ENCODE measurements around the gene MOK. TPM values are rescaled to one million over a fixed set of nuclear protein-coding genes. Genes with fewer than 3 reads are reported as not detected.
A peak's percentile ranks its signal among the peaks of the same experiment; 100 is the strongest.

MOK gene
- total and polyA plus RNA-seq, 5 experiments from 2014 or later: 1.1 to 4.0 (median 2.6) TPM

DNA sequence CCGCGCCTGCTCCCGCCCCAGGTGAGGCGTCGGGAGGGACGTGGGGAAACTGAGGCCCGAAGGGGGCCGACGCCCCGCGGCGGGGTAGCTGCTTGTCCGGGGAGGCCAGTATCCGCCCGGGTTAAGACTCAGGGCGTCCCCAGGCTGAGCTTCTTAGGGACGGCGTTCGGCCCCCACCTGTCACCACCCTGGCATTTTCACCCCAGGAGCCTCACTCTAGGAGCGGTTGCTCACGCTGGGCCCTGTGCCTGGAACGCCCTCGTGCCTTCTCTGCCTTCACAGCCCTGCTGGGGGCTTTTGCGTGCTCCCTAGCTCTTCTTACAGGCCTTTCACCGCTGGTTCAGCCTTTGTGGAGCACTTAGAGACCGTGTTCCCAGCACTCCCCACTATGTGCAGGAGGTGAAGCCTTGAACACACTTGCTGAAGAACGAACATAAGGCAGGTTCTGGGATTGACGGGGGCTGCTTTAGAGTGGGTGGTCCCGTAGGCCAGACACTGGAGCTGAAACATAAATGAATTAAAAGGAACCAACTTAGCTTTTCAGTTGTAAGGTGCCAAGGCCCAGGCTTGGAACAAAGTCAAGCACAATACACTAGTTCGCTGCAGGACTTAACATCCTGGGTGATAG, 15.2 kb upstream of the MOK start:
- peaks cover 0 to 3% (median 0%) of the 10 kb centered on the region in 5 donors for H3K27me3 Mint-ChIP-seq
- peaks cover 20 to 67% (median 57%) of the 10 kb centered on the region in 4 donors for H3K4me1 Mint-ChIP-seq
- ATAC-seq (peak; percentile 46 to 48), DNase-seq (peak; percentile 21 to 69 (median 49))
- peak overlapping the region; percentile 89 to 100 (median 96) for H3K27ac Mint-ChIP-seq
- H3K36me3 Mint-ChIP-seq: no peaks in the 10 kb centered on the region
- peak overlapping the region; percentile 80 to 94 (median 89) for H3K4me3 Mint-ChIP-seq
- POLR2A ChIA-PET: interaction anchor here (0.9 to 2.2 kb wide), 9 partner anchors 12 to 499 kb away, joined by 3 to 11 read pairs (median 3); partner anchors contain the start of genes CINP, MOK and TECPR2
- H3K9me3 Mint-ChIP-seq: peaks cover 0 to 3% (median 0%) of the 10 kb centered on the region in 9 donors

DNA sequence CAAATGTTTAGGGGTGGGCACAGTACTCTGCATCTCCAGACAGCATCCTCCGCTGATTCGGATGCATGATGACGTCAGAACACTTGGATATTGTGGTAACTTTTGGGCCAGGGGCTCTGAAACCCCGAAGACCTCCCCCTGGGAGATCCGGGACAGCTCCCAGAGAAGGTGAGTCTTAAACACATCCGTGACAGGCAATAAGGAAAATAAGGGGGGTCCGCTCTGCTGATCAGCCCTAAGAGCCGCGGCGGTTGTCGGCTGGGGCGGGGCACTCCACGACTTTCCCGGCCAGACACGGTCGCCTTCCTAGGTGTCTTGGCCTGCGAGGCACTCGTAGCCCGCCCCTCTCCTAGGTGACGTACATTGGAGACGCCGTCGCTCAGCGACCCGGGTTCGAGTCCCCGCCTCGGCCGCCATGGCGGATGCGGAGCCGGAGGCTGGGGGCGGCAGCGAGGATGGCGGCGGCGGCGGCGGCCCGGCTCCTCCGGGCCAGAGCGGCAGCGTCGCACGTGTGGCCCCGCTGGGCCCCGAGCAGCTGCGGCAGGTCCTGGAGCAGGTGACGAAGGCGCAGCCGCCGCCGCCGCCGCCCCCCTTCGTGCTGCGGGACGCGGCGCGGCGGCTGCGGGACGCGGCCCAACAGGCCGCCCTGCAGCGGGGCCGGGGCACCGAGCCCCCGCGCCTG, 14.5 kb upstream of the MOK start, which contains the start of gene ZNF839:
Gene ZNF839, plus strand, starts transcription at position 396 of the 682 bp plus-strand sequence. Its CDS starts 20 bp downstream, at position 416.
- no peaks in the 10 kb centered on the region for H3K36me3 Mint-ChIP-seq
- peaks cover 0 to 3% (median 0%) of the 10 kb centered on the region in 5 donors for H3K27me3 Mint-ChIP-seq
- peak within 1 kb of the TSS; percentile 94 to 100 (median 98) for H3K27ac Mint-ChIP-seq
- DNase-seq: peak; percentile 85 to 96 (median 93)
- H3K4me3 Mint-ChIP-seq: peak within 1 kb of the TSS; percentile 89 to 98 (median 95)
- peak; percentile 65 to 73 for ATAC-seq
- peaks cover 21 to 72% (median 63%) of the 10 kb centered on the region in 4 donors for H3K4me1 Mint-ChIP-seq
- peaks cover 0 to 3% (median 0%) of the 10 kb centered on the region in 9 donors for H3K9me3 Mint-ChIP-seq
- POLR2A ChIA-PET: interaction anchor here (0.6 to 2.2 kb wide), 10 partner anchors 11 to 558 kb away, joined by 3 to 11 read pairs (median 3); partner anchors contain the start of genes CINP, MOK, TECPR2 and WDR20

DNA sequence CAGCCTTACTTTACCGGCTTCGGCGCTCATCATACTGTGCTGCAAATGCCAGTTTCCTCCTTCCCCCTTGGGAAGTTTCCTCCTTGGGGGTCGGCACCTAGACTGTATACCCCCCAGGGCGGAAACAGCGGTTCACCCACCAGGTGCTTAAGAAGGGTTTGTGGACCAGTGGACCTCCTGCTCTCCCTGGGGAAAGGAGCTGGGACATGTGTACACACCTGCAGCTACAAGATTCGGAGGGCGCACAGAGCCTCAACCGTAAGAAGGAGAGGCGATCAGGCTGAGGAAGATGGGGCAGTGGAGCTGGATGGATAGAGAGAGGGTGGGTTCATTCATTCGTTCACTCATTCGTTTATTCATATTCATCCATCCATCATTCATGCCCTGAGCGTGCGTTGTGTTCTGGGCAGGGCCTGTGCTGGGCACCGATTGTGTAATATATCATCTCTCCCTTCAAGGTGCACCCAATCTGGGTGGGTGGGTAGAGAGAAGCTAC, 13.9 kb upstream of the MOK start:
- peaks cover 28 to 77% (median 70%) of the 10 kb centered on the region in 4 donors for H3K4me1 Mint-ChIP-seq
- no peak for ATAC-seq
- H3K36me3 Mint-ChIP-seq: no peaks in the 10 kb centered on the region

DNA sequence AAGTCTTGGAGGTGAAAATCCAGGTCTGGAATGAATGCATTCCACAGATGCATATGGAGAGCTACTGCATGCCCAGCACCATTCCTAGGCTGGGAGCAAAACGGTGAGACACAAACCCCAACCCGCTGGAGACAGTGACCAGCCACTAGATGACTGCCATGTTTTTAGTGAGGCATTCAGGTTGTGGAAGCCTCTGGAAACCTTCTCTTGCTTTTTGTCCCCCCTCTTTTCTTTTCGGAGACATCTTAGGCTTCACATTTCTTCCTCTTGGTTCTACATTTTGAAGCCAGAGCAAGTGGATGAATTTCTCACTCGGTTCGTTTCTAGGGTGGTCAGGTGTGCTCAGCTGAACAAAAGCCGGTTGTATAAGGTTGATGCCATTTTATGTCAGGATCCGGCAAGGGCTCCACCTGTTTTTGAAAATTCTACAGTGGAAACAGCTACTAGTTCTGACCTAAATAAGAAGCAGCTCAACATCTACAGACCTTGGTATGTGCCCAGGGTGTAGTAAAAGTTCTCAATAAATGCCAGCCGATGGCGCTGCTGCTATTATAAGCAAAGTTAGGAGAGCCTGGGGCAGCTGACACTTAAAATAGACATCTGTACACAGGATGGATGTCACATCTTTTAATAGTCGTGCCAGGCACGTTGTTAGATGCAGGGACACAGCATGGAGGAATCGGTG, 12.7 kb upstream of the MOK start:
- peak overlapping the region; percentile 94 to 100 (median 98) for H3K27ac Mint-ChIP-seq
- no peak for ATAC-seq
- peaks cover 0 to 3% (median 0%) of the 10 kb centered on the region in 9 donors for H3K9me3 Mint-ChIP-seq
- DNase-seq: peak in 2 of 10 donors; percentile 23 to 24
- peak overlapping the region; percentile 89 to 98 (median 95) for H3K4me3 Mint-ChIP-seq
- peaks cover 0 to 3% (median 0%) of the 10 kb centered on the region in 5 donors for H3K27me3 Mint-ChIP-seq
- peaks cover 29 to 73% (median 69%) of the 10 kb centered on the region in 4 donors for H3K4me1 Mint-ChIP-seq
- POLR2A ChIA-PET: interaction anchor here (0.5 to 2.3 kb wide), 9 partner anchors 9 to 1772 kb away, joined by 3 to 10 read pairs (median 4); partner anchors contain the start of genes CINP, DYNC1H1, MOK and TECPR2
- H3K36me3 Mint-ChIP-seq: no peaks in the 10 kb centered on the region

More for the DNA sequence above, 13.9 kb upstream of the MOK start:
- Mint-ChIP-seq H3K9me3 (peaks cover 0 to 3% (median 0%) of the 10 kb centered on the region in 9 donors), H3K27me3 (peaks cover 0 to 3% (median 0%) of the 10 kb centered on the region in 5 donors), H3K27ac (peak overlapping the region; percentile 94 to 100 (median 98)), H3K4me3 (peak overlapping the region; percentile 89 to 98 (median 95))
- DNase-seq: no peak
- POLR2A ChIA-PET: interaction anchor here (0.6 to 2.0 kb wide), 7 partner anchors 14 to 558 kb away, joined by 3 to 11 read pairs (median 3); partner anchors contain the start of genes DYNC1H1, MOK and WDR20

DNA sequence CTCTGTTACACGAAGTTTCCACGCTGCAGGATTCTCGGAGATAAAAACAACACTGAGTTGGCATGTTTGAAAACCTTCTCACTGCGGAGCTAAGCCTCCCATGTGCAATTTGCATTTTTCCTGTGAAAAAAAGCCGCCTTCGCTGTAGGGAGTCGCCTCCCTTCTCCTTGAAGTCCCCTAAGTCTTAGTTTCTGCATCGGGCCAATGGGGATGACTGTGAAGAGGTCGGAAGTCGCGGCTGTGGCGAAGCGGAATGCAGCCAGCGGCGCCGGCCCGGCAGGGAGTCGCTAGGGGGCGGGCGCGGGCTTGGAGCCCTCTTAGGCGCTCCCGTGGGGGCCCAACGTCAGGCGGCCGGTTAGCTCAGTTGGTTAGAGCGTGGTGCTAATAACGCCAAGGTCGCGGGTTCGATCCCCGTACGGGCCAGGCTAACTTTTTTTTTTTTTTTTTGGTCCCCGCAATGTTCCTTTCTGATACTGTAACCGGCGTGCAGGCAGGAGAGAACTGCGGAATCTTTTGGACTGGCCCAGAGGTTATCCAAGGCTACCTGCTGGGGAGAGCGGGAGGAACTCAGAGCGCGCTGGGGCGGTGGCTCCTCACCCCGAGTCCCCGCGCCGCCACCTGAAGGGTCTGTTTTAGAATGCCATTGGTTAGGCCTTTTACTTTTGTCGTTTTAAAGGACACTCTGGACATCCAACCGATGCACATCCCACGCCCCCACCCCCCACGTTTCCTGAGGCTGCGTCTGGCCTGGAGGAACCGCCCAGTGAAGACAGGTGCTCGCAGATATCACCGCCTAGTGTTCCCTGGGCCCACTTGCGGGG, 12.0 kb upstream of the MOK start:
- peak overlapping the region; percentile 89 to 98 (median 95) for H3K4me3 Mint-ChIP-seq
- POLR2A ChIA-PET: interaction anchor here (0.5 to 2.3 kb wide), 14 partner anchors 9 to 611 kb away, joined by 3 to 10 read pairs (median 4); partner anchors contain the start of genes CINP, DYNC1H1, MOK and TECPR2
- no peaks in the 10 kb centered on the region for H3K36me3 Mint-ChIP-seq
- peak overlapping the region; percentile 94 to 100 (median 98) for H3K27ac Mint-ChIP-seq
- peaks cover 27 to 70% (median 69%) of the 10 kb centered on the region in 4 donors for H3K4me1 Mint-ChIP-seq
- peak; percentile 63 to 66 for ATAC-seq
- H3K27me3 Mint-ChIP-seq: peaks cover 0 to 3% (median 0%) of the 10 kb centered on the region in 5 donors
- peaks cover 0 to 3% (median 0%) of the 10 kb centered on the region in 9 donors for H3K9me3 Mint-ChIP-seq
- DNase-seq: peak; percentile 89 to 98 (median 95)

DNA sequence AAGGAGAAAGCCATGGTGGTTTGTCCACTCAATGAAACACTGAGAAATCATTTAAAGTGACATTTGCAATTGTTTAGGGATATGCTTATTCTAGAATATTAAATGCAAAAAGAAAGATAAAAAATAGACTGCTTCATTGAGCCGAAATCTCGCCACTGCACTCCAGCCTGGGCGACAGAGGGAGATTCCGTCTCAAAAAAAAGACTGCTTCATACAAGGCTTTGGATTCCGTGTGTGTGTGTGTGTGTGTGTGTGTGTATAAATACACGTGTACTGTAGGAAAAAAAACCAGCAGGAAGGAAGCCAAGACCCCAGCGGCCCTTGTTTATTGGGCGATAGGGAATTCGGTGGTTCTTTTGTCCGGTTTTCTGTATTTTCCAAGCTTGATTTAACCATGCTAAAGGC, 11.4 kb upstream of the MOK start:
- Mint-ChIP-seq H3K27ac (peak overlapping the region; percentile 90 to 100 (median 98)), H3K4me3 (peak overlapping the region; percentile 89 to 98 (median 95)), H3K36me3 (no peaks in the 10 kb centered on the region), H3K4me1 (peaks cover 25 to 65% (median 64%) of the 10 kb centered on the region in 4 donors), H3K9me3 (peaks cover 0 to 3% (median 0%) of the 10 kb centered on the region in 9 donors), H3K27me3 (peaks cover 0 to 3% (median 0%) of the 10 kb centered on the region in 5 donors)
- DNase-seq (peak in 3 of 10 donors; percentile 51 to 74 (median 53)), ATAC-seq (no peak)
- POLR2A ChIA-PET: interaction anchor here (0.6 to 2.3 kb wide), 11 partner anchors 8 to 550 kb away, joined by 3 to 10 read pairs (median 3); partner anchors contain the start of genes CINP, MOK and TECPR2

DNA sequence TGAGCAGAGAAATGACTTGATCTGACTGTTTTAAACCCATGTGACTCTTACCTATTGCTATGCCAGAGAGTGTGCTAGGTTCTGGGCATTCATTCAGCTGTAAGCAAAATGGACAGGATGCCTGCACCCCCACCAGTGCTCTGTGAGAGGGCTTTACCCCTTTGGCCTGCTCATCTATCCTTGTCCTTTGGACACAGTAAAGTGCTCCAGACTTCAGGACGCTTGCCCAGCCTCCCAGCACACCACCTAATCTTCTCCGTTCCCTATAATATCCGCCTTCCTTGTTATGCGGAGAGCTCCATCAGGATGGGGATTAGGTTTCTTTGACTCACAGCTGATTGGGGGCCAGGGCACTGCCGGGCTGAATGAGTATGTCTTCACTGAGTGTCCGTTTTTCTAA, 10.2 kb upstream of the MOK start:
- peak overlapping the region; percentile 88 to 96 (median 91) for H3K4me3 Mint-ChIP-seq
- H3K9me3 Mint-ChIP-seq: peaks cover 0 to 3% (median 0%) of the 10 kb centered on the region in 9 donors
- no peak for ATAC-seq
- POLR2A ChIA-PET: interaction anchor here (0.6 to 2.3 kb wide), 7 partner anchors 10 to 1947 kb away, joined by 3 to 17 read pairs (median 4); partner anchors contain the start of genes DYNC1H1 and MOK
- H3K36me3 Mint-ChIP-seq: no peaks in the 10 kb centered on the region
- H3K4me1 Mint-ChIP-seq: peaks cover 23 to 53% (median 52%) of the 10 kb centered on the region in 4 donors
- peaks cover 0 to 3% (median 0%) of the 10 kb centered on the region in 5 donors for H3K27me3 Mint-ChIP-seq
- peak overlapping the region in 4 of 10 donors; percentile 6 to 100 (median 24) for H3K27ac Mint-ChIP-seq
- no peak for DNase-seq

DNA sequence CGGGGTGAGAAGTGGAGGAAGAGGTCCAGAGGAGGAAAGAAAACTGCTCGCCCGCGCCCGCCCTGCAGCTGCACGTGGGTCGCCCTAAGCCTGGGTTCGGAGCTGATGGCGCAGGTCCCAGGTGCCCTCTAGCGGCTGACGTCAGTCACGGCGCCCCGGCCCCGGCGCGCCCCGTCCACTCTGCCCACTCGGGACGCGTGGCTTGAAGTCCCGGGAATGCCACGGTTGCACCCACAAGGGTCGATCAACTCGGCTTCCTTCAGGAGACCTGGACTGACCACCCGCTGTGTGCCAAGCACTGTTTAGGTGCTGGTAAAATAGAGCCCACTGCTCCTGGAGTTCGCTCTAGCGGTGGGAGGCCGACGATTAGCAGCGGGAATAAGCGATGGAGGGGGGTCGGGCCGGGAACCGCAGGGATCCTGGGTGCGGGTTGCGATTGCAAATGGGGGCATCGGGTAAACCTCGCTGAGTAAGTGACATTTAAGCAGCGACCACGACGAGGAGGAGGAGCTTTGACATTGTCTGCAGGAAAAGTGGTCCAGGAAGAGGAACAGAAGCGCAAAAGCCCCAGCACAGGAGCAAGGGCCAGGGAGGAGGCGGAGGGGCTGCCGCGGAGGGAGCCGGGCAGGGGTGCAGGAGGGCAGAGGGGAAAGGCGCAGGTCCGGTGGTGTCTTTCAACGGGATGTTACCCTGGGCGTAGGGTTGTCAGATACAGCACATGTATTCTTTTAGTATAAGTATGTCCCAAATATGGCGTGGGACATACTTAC, 9.5 kb upstream of the MOK start:
- Mint-ChIP-seq H3K9me3 (peaks cover 0 to 3% (median 0%) of the 10 kb centered on the region in 9 donors), H3K27ac (peak overlapping the region; percentile 64 to 91 (median 86)), H3K36me3 (no peaks in the 10 kb centered on the region), H3K27me3 (peaks cover 0 to 3% (median 0%) of the 10 kb centered on the region in 5 donors), H3K4me3 (peak overlapping the region; percentile 88 to 96 (median 91)), H3K4me1 (peaks cover 22 to 52% (median 51%) of the 10 kb centered on the region in 4 donors)
- ATAC-seq (peak; percentile 73 to 74), DNase-seq (peak; percentile 64 to 88 (median 76))
- POLR2A ChIA-PET: interaction anchor here (0.6 to 2.3 kb wide), 7 partner anchors 9 to 608 kb away, joined by 3 to 17 read pairs (median 4); partner anchors contain the start of genes DYNC1H1 and MOK

DNA sequence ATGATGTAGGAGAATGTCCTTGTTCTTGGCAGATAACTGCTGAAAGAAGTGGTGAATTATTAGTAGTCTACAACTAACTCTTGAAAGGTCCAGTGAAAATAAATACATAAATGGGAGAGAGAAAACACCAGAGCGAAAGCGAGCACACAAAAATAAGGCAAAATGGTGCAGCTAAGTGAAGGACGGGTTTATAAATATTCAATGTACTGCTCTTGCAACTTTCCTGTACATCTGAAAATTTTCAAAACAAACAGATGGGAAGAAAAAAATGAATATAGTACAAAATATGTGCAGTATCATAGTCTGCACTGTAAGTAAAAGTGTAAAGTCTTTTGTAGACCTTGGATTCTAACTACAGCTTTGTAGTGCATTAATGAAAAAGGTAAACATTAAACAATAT, 1.3 kb downstream of the MOK start:
- DNase-seq (no peak), ATAC-seq (no peak)
- peaks cover 0 to 4% (median 0%) of the 10 kb centered on the region in 5 donors for H3K27me3 Mint-ChIP-seq
- H3K27ac Mint-ChIP-seq: peak overlapping the region in 4 of 10 donors; percentile 30 to 57 (median 42)
- peaks cover 0 to 2% (median 0%) of the 10 kb centered on the region in 9 donors for H3K9me3 Mint-ChIP-seq
- H3K4me1 Mint-ChIP-seq: peaks cover 6 to 13% (median 12%) of the 10 kb centered on the region in 4 donors
- POLR2A ChIA-PET: interaction anchor here (0.6 to 2.5 kb wide), 3 partner anchors 11 to 13 kb away, joined by 5 to 17 read pairs (median 6); no protein-coding TSS in a partner anchor
- peak overlapping the region in 7 of 10 donors; percentile 4 to 97 (median 56) for H3K4me3 Mint-ChIP-seq
- peaks cover 0 to under 1% (median 0%) of the 10 kb centered on the region in 3 donors for H3K36me3 Mint-ChIP-seq
